Lung (tissue), 12 donors: ENCODE data around the gene PRSS2. TPM values are rescaled to one million over a fixed set of nuclear protein-coding genes. Genes with fewer than 3 reads are reported as not detected.

ENCODE experiments used
- ATAC-seq: fragments of 200-7000 bp; cut with Tn5 transposase; one replicate; pipeline ENCODE4 v1.9.1; 2020; ENCODE audit warnings: moderate number of reproducible peaks; ENCODE audit not compliant: insufficient read depth, low FRiP score
- DNase-seq, 3 donors: peaks; one replicate each; pipeline ENCODE4 v3.0.0-alpha.2; 2013 to 2017
- H3K27ac ChIP-seq, 2 donors: one replicate each; pipeline ENCODE4 v1.5.1; 2013; ENCODE audit warnings: mild to moderate bottlenecking in 2 of 2, moderate library complexity in 2 of 2, control low read depth in 1 of 2, inconsistent platforms in 1 of 2, low read depth in 1 of 2, low read length in 1 of 2
- H3K27me3 ChIP-seq, 3 donors: one replicate each; pipeline ENCODE4 v1.5.1; 2013; ENCODE audit warnings: low read length in 2 of 3; ENCODE audit not compliant: control insufficient read depth in 3 of 3, insufficient read depth in 3 of 3
- H3K36me3 ChIP-seq, 4 donors: one replicate each; pipeline ENCODE4 v1.5.1; 2013; ENCODE audit warnings: low read length in 4 of 4, mild to moderate bottlenecking in 1 of 4, moderate library complexity in 1 of 4; ENCODE audit not compliant: control insufficient read depth in 4 of 4, insufficient read depth in 4 of 4
- H3K4me1 ChIP-seq, 5 donors: one replicate each; pipeline ENCODE4 v1.5.1; 2013; ENCODE audit warnings: low read length in 5 of 5, mild to moderate bottlenecking in 2 of 5, moderate library complexity in 1 of 5; ENCODE audit not compliant: control insufficient read depth in 5 of 5, insufficient read depth in 5 of 5
- H3K4me3 ChIP-seq: one replicate; pipeline ENCODE4 v1.5.1; 2013; ENCODE audit warnings: mild to moderate bottlenecking, control low read depth, moderate library complexity
- H3K9ac ChIP-seq, 2 donors: one replicate each; pipeline ENCODE4 v1.5.1; 2013; ENCODE audit warnings: low read length in 2 of 2, control low read depth in 1 of 2; ENCODE audit not compliant: insufficient read depth in 1 of 2
- H3K9me3 ChIP-seq, 4 donors: one replicate each; pipeline ENCODE4 v1.5.1; 2013; ENCODE audit warnings: low read length in 3 of 4, mild to moderate bottlenecking in 1 of 4, moderate library complexity in 1 of 4; ENCODE audit not compliant: control insufficient read depth in 4 of 4, insufficient read depth in 3 of 4
- WGBS, 2 donors: extraction: QIAGEN DNeasy Blood & Tissue Kit; methylation state at CpG; one replicate each; pipeline ENCODE4 v1.1.7; 2013; 5-methylcytosine and 5-hydroxymethylcytosine counted together
- polyA plus RNA-seq, 2 donors: library from polyadenylated mRNA; stranded (reverse); fragments of 200-250 nt; gene quantifications; one replicate each; pipeline ENCODE4 v1.2.1, GENCODE V29; 2013
- total RNA-seq, 2 donors: library from RNA; depleted of rRNA in 1 of 2; stranded (reverse); fragments of >200 nt in 1 of 2; gene quantifications; one replicate each; pipeline ENCODE4 v1.2.1, GENCODE V29; 2014 to 2021
- TF ChIP-seq, protein P1 (sequence below): IDR thresholded peaks from 2 replicates; pipeline ENCODE4 v1.5.1; 2012; ENCODE audit warnings: mild to moderate bottlenecking; ENCODE audit errors: control extremely low read depth, extremely low read depth
- donor health status: control.
- donor health status: control.
- donor health status: Bipolar disorder and iron deficiency.
- donor health status: healthy.
- donor health status: DM: yes; HTN: yes; CAD: no.

Gene PRSS2
- total and polyA plus RNA-seq, 4 donors: 0.35 to 47.9 (median 1.7) TPM; not detected in 1

DNA sequence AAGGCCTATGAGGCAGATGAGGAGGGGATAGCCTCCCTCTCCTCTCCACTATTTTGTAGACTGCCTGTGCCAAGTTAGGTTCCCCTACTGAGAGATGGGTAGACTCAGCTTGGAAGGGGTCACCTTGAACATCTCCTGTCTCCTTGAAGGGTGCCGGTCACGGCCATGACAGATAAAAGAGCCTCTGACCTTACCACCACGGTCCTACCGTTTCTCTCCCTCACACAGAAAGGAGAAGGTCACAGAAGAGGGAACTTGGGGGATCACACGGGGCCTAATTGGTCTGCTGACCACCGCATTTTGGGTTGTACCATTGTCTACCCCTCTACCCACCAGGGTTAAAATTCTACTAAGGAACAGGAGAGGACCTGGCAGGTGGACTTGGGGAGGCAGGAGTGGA is 17.0 kb downstream of the PRSS2 start:
- Histone ChIP-seq H3K4me1 (peaks cover 0 to 1% (median 0%) of the 10 kb centered on the region in 5 donors), H3K9me3 (peaks cover 0 to 2% (median 0%) of the 10 kb centered on the region in 4 donors), H3K27ac (no peak overlapping the region), H3K9ac (no peak overlapping the region), H3K27me3 (peaks cover 0 to 6% (median 4%) of the 10 kb centered on the region in 3 donors), H3K4me3 (no peak overlapping the region), H3K36me3 (no peaks in the 10 kb centered on the region)
- ATAC-seq (no peak), DNase-seq (no peak)
- TF ChIP-seq, protein P1, sequence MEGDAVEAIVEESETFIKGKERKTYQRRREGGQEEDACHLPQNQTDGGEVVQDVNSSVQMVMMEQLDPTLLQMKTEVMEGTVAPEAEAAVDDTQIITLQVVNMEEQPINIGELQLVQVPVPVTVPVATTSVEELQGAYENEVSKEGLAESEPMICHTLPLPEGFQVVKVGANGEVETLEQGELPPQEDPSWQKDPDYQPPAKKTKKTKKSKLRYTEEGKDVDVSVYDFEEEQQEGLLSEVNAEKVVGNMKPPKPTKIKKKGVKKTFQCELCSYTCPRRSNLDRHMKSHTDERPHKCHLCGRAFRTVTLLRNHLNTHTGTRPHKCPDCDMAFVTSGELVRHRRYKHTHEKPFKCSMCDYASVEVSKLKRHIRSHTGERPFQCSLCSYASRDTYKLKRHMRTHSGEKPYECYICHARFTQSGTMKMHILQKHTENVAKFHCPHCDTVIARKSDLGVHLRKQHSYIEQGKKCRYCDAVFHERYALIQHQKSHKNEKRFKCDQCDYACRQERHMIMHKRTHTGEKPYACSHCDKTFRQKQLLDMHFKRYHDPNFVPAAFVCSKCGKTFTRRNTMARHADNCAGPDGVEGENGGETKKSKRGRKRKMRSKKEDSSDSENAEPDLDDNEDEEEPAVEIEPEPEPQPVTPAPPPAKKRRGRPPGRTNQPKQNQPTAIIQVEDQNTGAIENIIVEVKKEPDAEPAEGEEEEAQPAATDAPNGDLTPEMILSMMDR: no peak
- WGBS, 2 donors: 67 to 76% methylated on average over 6 of the region's 6 CpGs

DNA sequence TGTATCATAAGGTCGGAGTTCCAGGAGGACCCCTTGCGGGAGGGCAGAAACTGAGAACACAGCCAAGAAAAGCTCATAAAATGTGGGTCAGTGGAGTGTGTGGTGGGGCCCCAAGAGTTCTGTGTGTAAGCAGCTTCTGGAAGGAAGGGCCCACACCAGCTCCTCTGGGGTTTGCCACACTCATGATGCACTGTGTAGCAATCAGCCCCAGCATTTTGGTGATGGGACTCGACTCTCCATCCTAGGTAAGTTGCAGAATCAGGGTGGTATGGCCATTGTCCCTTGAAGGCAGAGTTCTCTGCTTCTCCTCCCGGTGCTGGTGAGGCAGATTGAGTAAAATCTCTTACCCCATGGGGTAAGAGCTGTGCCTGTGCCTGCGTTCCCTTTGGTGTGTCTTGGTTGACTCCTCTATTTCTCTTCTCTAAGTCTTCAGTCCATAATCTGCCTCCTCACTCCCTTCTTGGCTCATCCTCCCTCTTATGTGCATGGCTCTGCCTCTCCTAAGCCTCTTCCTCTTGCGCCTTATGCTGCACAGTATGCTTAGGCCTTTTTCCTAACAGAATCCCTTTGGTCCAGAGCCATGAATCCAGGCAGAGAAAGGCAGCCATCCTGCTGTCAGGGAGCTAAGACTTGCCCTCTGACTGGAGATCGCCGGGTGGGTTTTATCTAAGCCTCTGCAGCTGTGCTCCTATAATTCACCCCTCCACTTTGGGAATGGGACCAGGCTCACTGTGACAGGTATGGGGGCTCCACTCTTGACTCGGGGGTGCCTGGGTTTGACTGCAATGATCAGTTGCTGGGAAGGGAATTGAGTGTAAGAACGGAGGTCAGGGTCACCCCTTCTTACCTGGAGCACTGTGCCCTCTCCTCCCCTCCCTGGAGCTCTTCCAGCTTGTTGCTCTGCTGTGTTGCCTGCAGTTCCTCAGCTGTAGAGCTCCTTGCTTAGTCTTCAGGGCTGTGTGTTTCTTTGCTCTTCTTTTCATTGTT is 17.8 kb downstream of the PRSS2 start:
- H3K27ac ChIP-seq: no peak overlapping the region
- 79 to 82% methylated on average over 10 of the region's 10 CpGs for WGBS, 2 donors
- no peaks in the 10 kb centered on the region for H3K36me3 ChIP-seq
- H3K27me3 ChIP-seq: peaks cover 0 to 14% (median 10%) of the 10 kb centered on the region in 3 donors
- no peak overlapping the region for H3K4me3 ChIP-seq
- H3K4me1 ChIP-seq: no peaks in the 10 kb centered on the region
- ATAC-seq (no peak), DNase-seq (no peak)
- TF ChIP-seq, protein P1: no peak
- no peak overlapping the region for H3K9ac ChIP-seq
- H3K9me3 ChIP-seq: peaks cover 0 to 2% (median 0%) of the 10 kb centered on the region in 4 donors

DNA sequence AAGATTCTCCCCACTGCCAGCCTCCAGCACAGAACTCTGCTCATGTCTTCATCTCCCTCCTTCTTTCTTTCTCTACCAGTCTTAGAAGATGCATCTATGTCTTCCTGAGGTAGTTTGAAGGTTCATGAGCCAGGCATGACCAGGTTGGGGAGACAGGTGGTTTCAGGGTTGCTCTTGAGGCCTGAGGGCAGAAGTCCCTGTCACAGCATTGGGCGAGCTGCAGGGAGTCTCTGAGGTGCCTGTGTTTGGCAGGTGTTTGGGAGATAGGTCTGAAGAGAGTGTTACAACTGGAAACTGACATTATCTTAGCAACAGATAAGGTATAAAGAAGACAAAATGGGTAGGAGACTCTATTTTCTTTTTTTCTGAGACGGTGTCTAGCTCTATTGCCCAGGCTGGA is 18.7 kb downstream of the PRSS2 start:
- H3K27me3 ChIP-seq: peaks cover 0 to 22% (median 15%) of the 10 kb centered on the region in 3 donors
- H3K36me3 ChIP-seq: no peaks in the 10 kb centered on the region
- WGBS, 2 donors: 81 to 83% methylated on average over 2 of the region's 2 CpGs
- no peak overlapping the region for H3K4me3 ChIP-seq
- no peaks in the 10 kb centered on the region for H3K4me1 ChIP-seq
- H3K27ac ChIP-seq: no peak overlapping the region
- peaks cover 0 to 2% (median 0%) of the 10 kb centered on the region in 4 donors for H3K9me3 ChIP-seq
- H3K9ac ChIP-seq: no peak overlapping the region
- no peak for DNase-seq
- TF ChIP-seq, protein P1: no peak
- ATAC-seq: no peak
